HG02759 (cell line): ENCODE data around the gene JADE2.
A peak's percentile ranks its signal among the peaks of the same experiment; 100 is the strongest.
"Not testable (repeated sequence)": the region's sequence is repeated elsewhere in the genome, so short reads cannot be mapped to it uniquely, and the experiment has no call there.

Experiments
- ATAC-seq: cut with Tn5 transposase; IDR thresholded peaks from one replicate; pipeline ENCODE4 v1.9.1; 2021; ENCODE audit warnings: mild to moderate bottlenecking, moderate library complexity; ENCODE audit not compliant: unreplicated experiment

JADE2 gene

DNA sequence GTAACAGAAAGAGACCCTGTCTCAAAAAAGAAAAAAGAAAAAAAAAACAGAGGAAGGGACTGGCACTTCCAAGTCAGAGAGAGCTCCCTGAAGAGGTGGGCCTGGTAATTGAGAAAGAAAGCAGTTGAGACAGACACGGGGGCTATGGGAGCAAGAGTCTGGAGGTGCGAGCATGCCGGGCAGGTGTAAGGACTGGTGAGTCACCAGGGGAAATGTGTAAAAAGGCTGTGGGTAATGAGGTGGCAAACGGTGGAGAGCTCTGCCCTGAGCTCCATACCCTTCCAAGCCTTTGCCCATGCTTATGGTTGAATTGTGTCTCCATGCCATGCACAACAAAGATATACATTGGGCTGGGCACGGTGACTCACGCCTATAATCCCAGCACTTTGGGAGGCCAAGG lies 18.0 kb upstream of the JADE2 start:
- ATAC-seq = no peak

DNA sequence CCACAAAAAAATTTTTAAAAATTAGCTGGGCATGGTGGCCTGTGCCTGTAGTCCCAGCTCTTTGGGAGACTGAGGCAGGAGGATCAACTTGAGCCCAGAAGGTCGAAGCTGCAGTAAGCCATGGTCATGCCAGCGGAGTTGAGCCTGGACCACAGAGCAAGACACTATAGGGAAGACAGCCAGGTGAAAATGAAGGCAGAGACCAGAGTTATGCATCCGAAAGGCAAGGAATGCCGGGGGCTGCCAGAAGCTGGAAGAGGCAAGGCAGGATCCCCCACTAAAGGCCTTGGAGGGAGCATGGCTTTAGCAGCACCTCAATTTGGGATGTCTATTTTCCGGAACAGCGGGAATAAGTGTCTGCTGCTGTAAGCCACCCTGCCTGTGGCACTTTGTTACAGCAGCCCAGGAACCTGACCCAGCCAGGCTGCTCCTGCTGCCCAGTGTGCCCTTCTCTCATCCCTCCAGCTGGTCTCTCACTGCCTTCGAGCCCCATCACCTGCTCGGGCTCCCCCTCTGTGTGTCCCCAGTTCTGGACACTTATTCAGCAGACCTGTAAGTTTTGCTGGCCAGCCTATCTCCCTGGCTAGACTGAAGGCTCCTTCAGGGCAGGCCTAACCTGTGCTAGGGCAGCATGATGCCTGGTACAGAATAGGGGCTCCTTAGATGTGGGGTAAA lies 16.8 kb upstream of the JADE2 start:
- ATAC-seq = no peak

DNA sequence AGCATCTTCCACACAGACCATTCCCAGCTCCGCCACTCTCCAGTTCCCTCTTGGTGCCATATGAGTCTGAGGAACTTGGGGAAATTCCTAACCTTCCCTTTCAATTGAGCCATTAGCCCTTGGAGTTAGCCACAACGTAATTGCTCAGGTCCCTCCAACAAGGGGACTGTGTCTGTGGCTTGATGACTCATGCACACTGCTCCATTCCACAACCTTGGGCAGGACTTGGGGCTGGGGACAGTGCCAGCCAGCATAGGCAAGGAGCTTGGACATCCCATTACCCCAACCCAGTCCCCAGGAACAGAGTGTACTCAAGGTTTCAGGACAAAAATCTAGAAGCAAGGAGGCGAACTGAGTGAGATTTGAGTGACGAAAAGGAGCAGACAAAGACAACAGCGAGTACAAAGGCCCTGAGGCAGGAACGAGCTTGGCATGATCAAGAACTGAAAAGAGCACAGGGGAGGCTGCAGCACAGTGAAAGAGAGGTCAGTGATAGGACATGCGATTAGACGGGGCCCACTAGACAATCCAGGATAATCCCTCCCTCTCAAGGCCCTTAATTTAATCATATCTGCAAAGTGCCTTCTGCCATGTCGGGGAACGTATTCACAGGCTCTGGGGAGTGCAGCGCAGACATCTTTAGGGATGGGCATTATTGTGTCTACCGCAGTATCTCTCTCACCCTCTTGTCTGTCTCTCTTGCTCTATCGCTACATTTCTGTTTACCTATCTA lies 16.0 kb upstream of the JADE2 start:
- no peak for ATAC-seq

DNA sequence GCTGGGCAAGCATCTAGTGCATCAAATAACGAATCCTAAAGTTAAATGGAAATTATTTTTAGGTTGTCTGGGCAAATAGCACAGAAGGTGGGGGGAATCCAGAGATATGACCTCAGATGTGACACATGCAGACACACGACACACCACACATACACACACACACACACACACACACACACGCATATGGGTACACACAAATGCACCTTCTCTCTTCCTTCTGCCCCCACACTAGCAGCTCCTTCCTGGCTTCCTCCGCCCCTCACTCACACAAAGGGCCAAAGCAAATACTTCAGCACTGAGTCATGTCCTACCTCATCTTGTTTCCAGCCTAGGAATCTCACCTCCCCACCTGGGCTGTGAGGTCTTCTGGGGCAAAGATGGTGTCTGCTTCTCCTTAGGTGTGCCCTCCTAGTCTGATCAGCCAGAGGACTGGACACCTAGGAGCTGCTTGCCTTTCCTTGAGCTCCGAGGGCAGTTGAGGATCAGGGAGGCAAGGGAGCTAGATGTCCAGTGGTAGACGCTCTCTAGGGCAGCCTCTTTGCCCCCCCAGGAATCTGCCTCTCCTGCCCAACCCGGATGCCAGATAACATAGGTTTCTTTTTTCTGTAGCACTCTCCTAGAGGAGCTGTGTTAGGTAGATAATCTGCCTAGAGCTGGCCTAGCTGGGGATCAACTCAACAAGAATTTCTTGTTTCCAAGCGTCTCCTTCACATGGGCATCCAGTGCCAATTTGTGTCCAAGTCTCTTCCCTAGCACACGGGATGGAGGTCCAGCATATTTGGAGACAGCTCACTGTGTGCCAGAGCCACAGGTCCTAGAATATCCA lies 14.3 kb upstream of the JADE2 start:
- no peak for ATAC-seq

DNA sequence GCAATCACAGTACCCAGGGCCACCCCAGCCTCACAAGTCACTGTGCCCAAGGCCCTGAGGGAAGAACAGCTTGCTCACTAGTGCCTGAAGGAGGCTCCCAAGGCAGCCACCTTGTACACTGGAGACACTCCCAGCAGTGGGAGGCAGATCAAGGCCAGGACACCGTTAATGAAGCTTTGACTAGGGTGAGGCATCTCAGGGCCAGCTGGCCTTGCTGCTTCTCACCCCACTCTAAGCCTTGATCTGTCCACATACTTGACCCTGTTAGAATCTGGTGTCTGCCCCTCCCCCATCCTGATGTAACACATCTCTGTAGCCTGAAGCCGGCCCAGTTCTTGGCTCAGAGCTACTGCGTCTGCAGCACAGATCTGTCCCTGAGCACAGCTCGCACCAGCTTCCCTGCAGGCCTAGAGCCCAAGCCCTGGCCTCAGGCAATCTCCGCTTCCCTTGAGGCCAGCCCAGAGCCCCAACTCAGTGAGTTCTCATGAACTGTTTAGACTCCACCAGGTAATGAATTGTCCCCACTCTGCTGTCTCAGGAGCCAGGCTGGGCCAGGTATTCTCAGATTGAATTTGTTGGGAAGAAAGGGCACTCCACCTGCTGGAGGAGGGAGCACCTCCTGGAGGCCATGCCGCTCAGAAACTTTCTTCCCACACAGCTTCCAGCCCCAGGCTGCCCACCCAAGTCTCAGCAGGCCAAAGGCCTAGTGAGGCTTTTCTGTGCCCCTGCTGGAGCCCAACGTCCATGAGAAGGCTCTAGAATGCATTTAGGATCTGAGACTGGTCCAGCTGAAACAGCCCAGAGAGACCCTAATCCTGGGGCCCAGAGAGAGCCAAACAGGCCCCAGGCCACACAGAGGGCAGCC lies 13.4 kb upstream of the JADE2 start:
- no peak for ATAC-seq

DNA sequence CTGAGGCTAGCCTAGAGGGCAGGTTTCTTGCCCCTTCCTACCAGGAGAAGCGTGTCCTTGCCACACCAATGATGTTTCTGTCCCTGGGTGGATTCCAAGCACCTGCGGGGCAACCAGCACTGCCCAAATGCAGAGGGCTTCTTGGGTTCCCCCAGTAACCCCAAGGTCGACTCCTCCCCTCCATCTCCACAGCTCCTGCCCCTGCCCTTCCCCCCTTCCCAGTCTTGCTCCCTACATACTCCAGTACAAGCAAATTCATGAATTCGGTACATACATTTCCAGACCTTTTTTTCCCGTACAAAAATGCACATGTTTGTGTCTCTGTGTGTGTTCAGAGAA lies 12.8 kb upstream of the JADE2 start:
- ATAC-seq = no peak

DNA sequence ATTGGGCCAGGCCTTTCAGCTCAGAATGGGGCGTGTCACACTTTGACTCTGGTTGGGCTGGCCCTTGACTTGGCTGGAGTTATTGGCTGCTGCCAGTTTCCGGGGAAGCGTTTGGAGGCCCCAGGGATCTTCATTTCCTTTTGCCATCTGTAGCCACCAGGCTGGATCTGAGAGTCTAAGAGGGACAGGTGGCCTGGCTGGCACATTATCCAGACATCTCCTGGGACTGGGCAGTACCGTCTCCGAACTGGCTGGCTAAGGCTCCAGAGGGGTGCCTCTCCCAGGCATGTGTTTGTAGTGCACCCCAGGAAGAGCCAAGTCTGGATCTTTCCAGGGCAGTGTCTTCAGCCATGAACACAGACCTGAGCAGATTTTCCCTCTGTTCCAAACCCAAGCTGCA lies 9.7 kb upstream of the JADE2 start:
- no peak for ATAC-seq

DNA sequence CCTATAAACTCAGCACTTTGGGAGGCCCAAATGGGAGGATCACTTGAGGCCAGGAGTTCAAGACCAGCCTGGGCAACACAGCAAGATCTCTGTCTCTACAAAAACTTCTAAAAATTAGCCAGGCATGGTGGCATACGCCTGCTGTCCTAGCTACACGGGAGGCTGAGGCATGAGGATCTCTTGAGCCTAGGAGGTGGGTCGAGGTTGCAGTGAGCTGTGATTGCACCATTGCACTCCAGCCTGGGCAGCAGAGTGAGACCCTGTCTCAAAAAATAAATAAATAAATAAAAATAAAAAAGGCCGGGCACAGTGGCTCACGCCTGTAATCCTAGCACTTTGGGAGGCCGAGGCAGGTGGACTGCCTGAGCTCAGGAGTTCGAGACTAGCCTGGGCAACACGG lies 8.5 kb upstream of the JADE2 start:
- not testable (repeated sequence) for ATAC-seq

DNA sequence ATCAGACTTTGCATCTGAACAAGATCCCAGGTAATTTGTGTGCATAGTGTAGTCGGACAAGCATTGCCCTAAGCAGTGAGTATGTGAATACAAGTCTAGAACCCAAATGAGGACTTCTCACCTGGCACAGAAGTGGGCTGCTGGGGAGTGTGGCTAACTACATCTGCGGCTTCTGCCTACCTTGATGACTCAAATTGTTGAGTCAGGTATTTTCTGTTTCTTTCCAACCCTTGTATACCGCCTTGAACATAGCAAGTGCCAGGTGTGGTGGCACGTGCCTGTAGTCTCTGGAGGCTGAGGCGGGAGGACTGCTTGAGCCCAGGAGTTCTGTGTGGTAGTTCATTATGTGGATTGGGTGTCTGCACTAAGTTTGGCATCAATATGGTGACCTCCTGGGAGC lies 7.9 kb upstream of the JADE2 start:
- no peak for ATAC-seq

DNA sequence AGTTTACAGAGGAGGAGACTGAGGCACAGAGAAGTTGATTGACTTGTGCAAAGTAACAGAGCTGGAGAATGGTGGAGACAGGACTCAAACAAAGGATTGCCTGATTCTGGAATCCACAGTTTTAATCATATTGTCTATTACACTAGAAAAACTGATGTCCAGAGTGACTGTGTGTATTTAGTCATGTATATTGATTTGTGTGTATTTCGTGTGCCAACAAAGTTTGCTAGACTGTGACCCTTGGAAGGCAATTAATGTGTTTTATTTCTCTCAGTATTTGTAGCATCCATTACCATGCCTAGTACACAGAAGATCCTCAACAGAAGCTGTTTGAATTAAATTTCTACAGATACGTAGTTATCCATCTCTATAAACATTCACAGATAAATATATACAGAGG lies 5.5 kb upstream of the JADE2 start:
- no peak for ATAC-seq

DNA sequence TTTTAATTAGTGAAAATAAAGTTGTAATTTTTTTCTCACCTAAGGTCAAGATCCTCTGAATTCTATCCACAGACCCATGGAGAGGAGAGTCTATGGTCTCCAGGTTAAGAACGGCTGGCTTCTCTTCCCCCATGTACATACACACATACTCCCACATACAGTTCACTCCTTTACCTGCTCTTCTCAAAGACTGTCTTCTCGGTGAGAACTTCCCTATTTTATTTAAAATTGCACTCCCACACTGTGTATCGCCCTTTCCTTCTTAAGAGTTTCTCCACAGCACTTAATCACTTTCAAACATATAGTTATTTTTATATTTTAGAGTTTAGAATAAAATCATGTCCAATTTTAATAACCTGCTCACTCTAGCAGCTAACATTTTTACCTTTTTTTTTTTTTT lies 3.6 kb upstream of the JADE2 start:
- no peak for ATAC-seq

DNA sequence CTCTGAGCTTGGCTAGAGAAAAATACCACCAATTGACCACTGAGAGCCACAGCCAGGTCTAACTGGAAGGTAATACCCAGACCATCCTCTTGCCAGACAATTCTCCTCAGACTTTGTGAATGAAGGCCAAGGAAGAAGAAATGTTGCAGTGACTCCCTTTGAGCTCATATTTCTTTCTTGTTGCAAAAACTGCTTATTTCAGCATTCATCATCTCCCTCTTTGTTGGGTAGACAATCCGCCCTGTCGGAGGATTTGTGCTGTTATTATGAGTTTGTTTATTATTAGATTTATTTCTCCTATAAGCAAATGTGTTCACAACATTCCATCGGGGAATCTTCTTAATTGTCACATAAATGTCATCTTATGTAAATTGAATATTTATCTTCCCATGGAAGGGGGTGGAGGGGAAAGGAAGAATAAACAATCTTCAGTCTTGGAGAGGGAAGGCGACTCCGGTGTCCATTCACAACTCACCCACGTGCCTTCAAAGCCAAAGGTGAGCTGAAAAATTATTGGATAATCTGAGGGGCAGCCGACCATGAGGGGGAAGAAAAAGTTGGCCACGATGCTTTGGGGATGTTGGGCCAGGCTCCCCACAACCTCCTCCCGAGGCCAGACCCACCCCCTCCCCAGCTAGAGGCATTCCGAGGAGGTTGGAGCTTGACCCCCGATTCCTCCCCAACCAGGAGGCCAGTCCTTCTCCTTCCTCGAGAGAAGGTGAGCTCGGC lies 1.8 kb upstream of the JADE2 start:
- ATAC-seq = no peak

DNA sequence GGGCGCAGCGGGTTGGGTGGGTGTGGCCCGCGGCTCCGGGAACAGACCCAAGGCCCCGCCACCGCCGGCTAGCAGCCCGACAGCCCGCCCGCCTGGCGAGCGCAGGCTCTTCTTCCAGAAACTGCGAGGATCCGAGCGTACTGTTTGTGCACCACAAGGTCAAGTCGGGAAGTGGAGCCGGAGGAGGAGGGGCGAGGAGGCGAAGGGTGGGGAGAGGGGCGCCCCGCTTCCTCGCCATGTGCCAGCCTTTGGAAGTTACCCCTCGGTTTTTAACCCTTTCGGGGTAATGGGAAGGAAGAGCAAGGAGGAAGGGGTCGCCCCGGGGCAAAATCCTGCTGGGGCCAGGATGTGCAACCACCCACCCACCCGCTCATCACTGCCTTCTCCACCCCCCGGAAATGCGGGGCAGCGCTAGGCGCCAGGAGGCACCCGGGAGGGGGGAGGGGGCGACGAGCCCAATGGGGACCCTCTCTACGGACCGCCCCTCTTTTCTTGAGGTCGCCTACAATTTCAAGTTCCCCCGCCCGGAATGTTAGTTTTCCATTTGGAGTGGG lies 1.1 kb upstream of the JADE2 start:
- peak; percentile 26 for ATAC-seq

DNA sequence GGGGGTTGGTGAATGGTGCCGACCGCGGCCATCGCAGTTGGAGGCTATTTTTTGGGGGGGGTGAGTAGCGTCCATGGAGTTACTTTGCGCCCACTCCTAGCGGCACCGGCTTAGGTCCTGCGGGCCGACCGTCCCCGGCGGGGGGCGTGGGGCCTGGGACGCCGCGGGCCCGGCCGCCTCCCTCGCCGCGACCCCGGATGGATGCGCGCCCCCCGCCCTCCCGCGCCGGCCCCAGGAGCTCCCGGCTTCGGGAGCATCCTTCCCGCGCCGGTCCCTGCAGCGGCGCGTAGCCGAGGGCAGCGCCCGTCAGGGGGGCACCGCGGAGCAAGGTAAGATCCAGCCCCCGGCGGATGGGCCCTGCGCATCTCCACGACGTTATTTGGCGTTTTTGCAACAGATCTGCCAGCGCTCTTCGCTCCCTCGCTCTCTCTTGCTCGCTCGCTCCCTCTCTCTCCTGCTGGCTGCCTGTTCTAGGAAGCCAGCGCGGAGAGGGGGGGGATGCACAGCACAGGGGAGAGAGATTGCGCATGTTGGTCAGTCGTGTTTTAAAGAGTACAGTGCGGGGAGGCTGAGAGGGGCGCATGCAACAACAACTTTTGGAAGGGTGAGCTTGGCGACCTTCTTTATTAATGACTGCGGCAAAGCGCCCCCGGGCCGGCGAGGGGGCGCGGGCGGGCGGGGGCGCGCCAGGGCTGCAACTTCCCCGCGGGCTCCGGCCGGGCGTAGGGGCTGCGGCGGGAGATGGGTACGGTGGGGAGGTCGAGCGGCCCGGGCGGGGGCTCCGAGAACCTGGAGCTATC lies 413 bp downstream of the JADE2 start:
- peak; percentile 9 for ATAC-seq

DNA sequence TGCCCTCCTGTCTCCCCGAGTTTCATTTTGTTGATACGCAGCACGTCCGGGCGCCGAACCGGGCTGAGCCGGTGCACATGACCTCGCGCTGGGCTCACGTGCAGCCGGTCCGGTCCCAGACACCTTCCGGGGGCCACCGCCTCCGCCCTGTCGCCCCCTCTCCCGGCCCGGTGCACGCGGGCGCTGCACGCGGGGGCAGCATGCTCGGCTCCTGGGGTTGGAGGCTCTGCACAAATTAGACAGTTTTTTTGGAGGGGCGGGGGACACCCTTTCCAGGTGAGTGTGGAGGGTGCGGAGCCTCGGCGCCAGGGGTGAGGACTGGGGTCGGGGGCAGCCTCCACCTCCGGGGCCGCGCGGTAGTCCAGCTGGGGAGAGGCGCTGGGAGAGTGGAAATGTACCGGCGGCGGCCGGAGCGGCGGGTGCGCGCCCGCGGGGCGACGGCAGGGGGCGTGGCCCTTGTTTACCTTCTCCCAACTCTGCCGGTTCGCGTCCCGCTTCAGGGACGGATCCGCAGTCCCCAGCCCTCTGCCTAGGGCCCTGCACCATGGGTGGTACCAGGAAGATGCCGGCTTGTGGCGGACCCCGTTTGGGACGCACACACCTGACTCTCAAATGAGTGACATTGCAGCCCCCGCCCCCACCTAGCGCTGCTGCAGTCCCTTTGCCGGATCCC lies 1.1 kb downstream of the JADE2 start:
- peak; percentile 28 for ATAC-seq

DNA sequence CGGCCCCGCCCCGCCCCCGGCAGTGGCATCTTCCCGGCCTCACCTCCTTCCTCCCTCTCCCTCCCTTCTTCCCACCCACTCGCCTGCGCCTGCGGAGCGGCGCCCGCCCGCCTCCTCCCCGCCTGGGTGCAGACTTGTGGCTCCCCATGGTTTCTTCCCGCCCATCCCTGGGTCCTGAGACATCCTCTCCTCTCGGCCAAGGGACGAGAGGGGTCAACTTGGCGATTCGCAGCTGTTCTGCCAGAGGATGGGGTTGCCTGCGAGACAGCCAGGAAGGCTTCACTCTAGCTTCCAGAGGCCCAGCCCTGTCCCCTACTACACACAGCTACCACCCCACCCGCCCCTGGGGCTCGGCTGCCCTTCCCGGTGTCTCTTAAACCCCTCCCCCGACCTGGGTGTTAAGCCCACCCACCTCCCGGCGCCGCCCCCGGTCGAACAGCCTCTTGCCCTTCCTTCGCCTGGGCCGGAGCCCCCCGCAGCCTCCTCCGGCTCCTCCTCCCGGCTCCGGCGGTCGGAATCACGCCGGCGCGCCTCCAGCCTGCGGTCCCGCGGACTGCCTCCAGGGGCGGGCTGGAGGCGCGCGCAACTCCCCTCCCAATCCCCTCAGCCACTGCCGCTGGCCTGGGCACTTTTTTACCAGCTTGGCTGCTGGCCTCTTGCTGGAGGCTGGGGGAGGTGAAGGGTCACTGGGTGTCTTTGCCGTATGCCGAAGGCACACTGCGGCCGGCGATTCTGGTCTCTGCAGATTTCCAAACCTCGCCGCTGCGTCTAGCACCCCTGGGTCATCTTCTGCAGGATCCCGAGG lies 1.9 kb downstream of the JADE2 start:
- ATAC-seq = peak; percentile 51

DNA sequence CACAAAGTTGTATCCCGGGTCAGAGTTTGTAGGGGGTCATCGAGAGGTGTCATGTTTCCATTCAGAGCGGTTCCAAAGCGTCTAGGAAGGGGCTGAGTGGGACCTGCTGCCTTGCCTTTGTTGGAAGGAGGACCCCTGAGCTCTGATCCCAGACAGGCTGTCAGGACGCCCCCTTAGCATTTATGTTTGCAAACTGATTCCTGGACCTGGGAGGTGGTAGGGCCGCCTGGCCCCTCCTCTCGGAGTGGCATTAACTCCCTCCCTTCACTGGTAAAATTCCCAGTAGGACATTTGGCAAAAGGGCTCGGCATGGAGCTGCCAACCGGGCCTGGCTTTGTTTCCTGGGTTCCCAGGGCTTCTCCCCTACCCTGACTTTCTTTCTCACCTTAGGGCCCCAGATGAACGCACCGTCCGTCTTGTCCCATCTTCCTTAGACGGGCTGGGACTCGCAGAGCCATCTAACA lies 2.5 kb downstream of the JADE2 start:
- ATAC-seq = no peak

DNA sequence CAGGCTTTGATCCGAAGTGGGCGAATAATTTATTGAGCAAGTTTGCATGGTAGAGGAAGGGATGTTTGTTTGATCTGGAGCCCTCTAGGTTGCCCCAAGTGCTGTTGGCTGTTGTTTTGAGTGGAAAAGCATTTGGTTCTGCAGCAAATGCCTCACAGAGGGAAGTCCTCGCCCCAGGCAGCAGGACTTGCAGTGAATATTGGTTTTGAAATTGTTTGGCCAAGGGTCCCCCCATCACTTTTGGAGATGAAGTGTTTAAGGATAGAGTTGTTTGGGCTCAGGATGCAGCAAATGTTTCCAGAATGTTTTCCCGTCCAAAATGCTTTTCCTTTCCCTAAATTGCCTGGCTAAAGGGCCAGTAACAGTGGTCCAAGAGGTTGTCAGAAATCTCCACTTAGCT lies 3.1 kb downstream of the JADE2 start:
- ATAC-seq = no peak
